Osteoblast (primary cell): ENCODE results near the gene LRMDA. TPM values are rescaled to one million over a fixed set of nuclear protein-coding genes. Genes with fewer than 3 reads are reported as not detected.
"Not testable (repeated sequence)": the region's sequence is repeated elsewhere in the genome, so short reads cannot be mapped to it uniquely, and the experiment has no call there.

ENCODE experiments used
- DNase-seq: peaks from one replicate; pipeline ENCODE4 v3.0.0; 2011; ENCODE audit warnings: low spot score, mixed read lengths; ENCODE audit not compliant: insufficient read length; ENCODE audit errors: missing footprints
- H2AFZ ChIP-seq: 2 replicates; pipeline ENCODE4 v1.6.0; 2011; ENCODE audit warnings: mild to moderate bottlenecking, low read length
- H3K27ac ChIP-seq: 2 replicates; pipeline ENCODE4 v1.5.1; 2011; ENCODE audit warnings: mild to moderate bottlenecking, low read depth, low read length, moderate library complexity
- H3K27me3 ChIP-seq: 2 replicates; pipeline ENCODE4 v1.6.0; 2012; ENCODE audit warnings: mild to moderate bottlenecking, control low read depth, inconsistent platforms, low read length, moderate library complexity; ENCODE audit not compliant: insufficient read depth
- H3K36me3 ChIP-seq: 2 replicates; pipeline ENCODE4 v1.5.1; 2011; ENCODE audit warnings: mild to moderate bottlenecking, low read length, control low read depth, moderate library complexity; ENCODE audit not compliant: insufficient read depth
- H3K4me1 ChIP-seq: 2 replicates; pipeline ENCODE4 v1.5.1; 2011; ENCODE audit warnings: mild to moderate bottlenecking, low read length, control low read depth, moderate library complexity; ENCODE audit not compliant: insufficient read depth
- H3K4me2 ChIP-seq: 2 replicates; pipeline ENCODE4 v1.6.0; 2011; ENCODE audit warnings: mild to moderate bottlenecking, low read length; ENCODE audit not compliant: insufficient read depth
- H3K4me3 ChIP-seq: fragments of 200-600 bp; sonication (generic); 3 replicates; pipeline ENCODE4 v1.5.1; 2012; ENCODE audit warnings: mild to moderate bottlenecking, low read length, inconsistent platforms; ENCODE audit not compliant: insufficient read depth
- H3K79me2 ChIP-seq: 2 replicates; pipeline ENCODE4 v1.6.0; 2012; ENCODE audit warnings: mild to moderate bottlenecking, low read length, control low read depth, inconsistent platforms; ENCODE audit not compliant: insufficient read depth
- H3K9me3 ChIP-seq: 2 replicates; pipeline ENCODE4 v1.5.1; 2011; ENCODE audit warnings: low read depth, low read length, control low read depth
- H4K20me1 ChIP-seq: 2 replicates; pipeline ENCODE4 v1.6.0; 2012; ENCODE audit warnings: mild to moderate bottlenecking, low read length, control low read depth; ENCODE audit not compliant: insufficient read depth
- CTCF ChIP-seq: IDR thresholded peaks from 2 replicates; pipeline ENCODE4 v1.5.1; 2011; ENCODE audit warnings: mild to moderate bottlenecking, low read depth, low read length, moderate library complexity; ENCODE audit errors: extremely low read depth
- small RNA-seq: library from RNA; depleted of rRNA; stranded (forward); fragments of <200 nt; gene quantifications from one replicate; pipeline ENCODE3, GENCODE V24; 2012
- total RNA-seq: library from RNA; depleted of rRNA; stranded (reverse); fragments of >200 nt; gene quantifications from 2 replicates; pipeline ENCODE4 v1.2.3, GENCODE V29; 2012

The LRMDA gene
- total RNA-seq, 1 donor = 18.5 TPM

- no peak overlapping the region for H3K27ac ChIP-seq
- no peak for TF ChIP-seq CTCF
Observed at GRCh38 chr10:76582531-76582930, 1151.1 kb downstream of the LRMDA start.

GRCh38 chr10:76583711-76584161 lies 1152.3 kb downstream of the LRMDA start:
- H2AFZ ChIP-seq = no peak overlapping the region
- peak overlapping the region; percentile 55 for H3K27ac ChIP-seq
- no peaks in the 10 kb centered on the region for H3K27me3 ChIP-seq
- H3K4me3 ChIP-seq = no peak overlapping the region
- H3K79me2 ChIP-seq = no peaks in the 10 kb centered on the region
- H3K4me1 ChIP-seq = peaks cover 25% of the 10 kb centered on the region
- TF ChIP-seq CTCF = no peak
- no peaks in the 10 kb centered on the region for H4K20me1 ChIP-seq
- H3K36me3 ChIP-seq = no peaks in the 10 kb centered on the region
- H3K4me2 ChIP-seq = peak overlapping the region; percentile 52
- no peaks in the 10 kb centered on the region for H3K9me3 ChIP-seq
- peak; percentile 80 for DNase-seq

More at GRCh38 chr10:76582531-76582930, 1151.1 kb downstream of the LRMDA start:
- H2AFZ ChIP-seq = peak overlapping the region; percentile 2
- no peaks in the 10 kb centered on the region for H3K27me3 ChIP-seq
- no peaks in the 10 kb centered on the region for H4K20me1 ChIP-seq
- no peak overlapping the region for H3K4me2 ChIP-seq
- H3K79me2 ChIP-seq = no peaks in the 10 kb centered on the region
- no peak overlapping the region for H3K4me3 ChIP-seq
- no peaks in the 10 kb centered on the region for H3K9me3 ChIP-seq
- no peaks in the 10 kb centered on the region for H3K36me3 ChIP-seq
- peaks cover 25% of the 10 kb centered on the region for H3K4me1 ChIP-seq
- DNase-seq = peak; percentile 34

- peak overlapping the region; percentile 55 for H3K27ac ChIP-seq
- H3K79me2 ChIP-seq, DNase-seq, H3K36me3 ChIP-seq, H4K20me1 ChIP-seq, H3K9me3 ChIP-seq, H3K27me3 ChIP-seq: not testable (repeated sequence)
- peak overlapping the region; percentile 52 for H3K4me2 ChIP-seq
- H3K4me1 ChIP-seq = peaks cover 25% of the 10 kb centered on the region
- H3K4me3 ChIP-seq = peak overlapping the region; percentile 11
- peak overlapping the region; percentile 51 for H2AFZ ChIP-seq
Observed at GRCh38 chr10:76584466-76584865, 1153.0 kb downstream of the LRMDA start.

Small RNA genes lying within 50 kb of the gene (small RNA-seq; reads per million reads assigned to genes)
- gene MIR606 (not detected), gene RN7SL518P (not detected), gene RNU6-673P (not detected)

Other genes with a start within 250 kb of the LRMDA start
- gene VDAC2, start 220.8 kb upstream of the LRMDA start, total RNA-seq = 141 and 145 TPM in 2 replicates
- 8.5 and 13.4 TPM in 2 replicates for gene COMTD1, start 195.7 kb upstream of the LRMDA start, total RNA-seq
- gene ZNF503, start 29.9 kb upstream of the LRMDA start, total RNA-seq = 18.5 and 19.4 TPM in 2 replicates